ENCODE measurements around the gene KPNA1.
A peak's percentile ranks its signal among the peaks of the same experiment; 100 is the strongest.

The KPNA1 gene

GRCh38 chr3:122514123-122515019, at the start of gene KPNA1:
Gene KPNA1 (minus strand): TSS chr3:122514939. CDS start chr3:122496565, 18,374 bp downstream.
- DNase-seq, result peak; percentile 67

DNA sequence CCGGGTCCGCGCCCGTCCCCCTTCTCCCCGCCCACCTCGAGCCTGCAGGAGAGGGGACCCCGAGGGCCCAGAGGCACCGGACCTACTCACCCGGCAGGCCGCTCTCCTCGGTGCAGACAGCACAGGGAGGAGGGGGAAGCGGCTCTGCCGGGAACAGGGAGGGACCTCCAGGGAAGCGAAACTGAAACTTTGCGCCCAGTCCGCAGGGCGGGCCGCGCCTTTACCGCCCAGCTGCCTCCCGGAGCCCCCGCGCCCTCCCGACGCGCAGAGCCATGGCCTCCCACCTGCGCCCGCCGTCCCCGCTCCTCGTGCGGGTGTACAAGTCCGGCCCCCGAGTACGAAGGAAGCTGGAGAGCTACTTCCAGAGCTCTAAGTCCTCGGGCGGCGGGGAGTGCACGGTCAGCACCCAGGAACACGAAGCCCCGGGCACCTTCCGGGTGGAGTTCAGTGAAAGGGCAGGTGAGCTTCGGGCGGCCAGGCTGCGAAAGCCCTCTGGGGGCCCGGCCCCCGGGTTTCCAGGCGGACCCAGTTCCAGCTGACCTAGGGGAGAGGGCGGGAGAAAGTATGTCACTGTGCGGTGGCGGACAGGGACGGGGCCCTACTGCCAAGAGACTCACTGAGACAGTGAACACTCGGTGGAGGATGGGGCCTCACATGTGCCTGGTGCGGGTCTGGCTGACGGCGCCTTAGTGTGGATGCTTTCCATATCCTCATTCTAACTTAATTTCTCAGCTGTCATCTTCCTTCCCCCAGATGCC, 49.6 kb upstream of the KPNA1 start, which contains the start of the genes DTX3L and PARP9:
TSS of gene DTX3L (plus strand) at position 184 of the 758 bp plus-strand sequence. CDS start at position 273, 89 bp downstream.
TSS of gene PARP9 (minus strand) at position 146 of the 758 bp plus-strand sequence. CDS start 4,680 bp downstream, outside the sequence.
- peak; percentile 15 for DNase-seq

GRCh38 chr3:122563717-122564025, 48.9 kb upstream of the KPNA1 start:
- DNase-seq, result no peak

GRCh38 chr3:122562923-122563716, 48.4 kb upstream of the KPNA1 start:
- no peak for DNase-seq

- peak; percentile 32 for DNase-seq
These were observed 45.9 kb upstream of the KPNA1 start for GRCh38 chr3:122560680-122561079.

GRCh38 chr3:122559906-122560305, 45.2 kb upstream of the KPNA1 start:
- DNase-seq, result no peak

DNA sequence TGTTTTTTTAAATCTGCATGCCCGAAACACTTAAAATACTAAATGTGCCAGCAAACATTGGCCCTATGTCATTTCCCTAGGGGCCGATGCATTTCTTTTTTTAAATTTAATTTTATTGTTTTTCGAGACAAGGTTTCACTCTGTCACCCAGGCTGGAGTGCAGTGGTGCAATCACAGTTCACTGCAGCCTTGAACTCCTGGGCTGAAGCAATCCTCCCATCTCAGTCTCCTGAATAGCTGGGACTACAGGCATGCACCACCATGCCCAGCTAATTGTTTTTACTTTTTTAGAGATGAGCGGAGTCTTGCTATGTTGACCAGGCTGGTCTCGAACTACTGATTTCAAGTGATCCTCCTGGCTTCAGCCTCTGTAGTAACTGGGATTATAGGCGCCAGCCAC, 43.9 kb upstream of the KPNA1 start:
- no peak for DNase-seq

GRCh38 chr3:122557356-122557755, 42.6 kb upstream of the KPNA1 start:
- DNase-seq, result no peak

- no peak for DNase-seq
These were observed 40.7 kb upstream of the KPNA1 start for GRCh38 chr3:122555275-122556071.

- DNase-seq, result no peak
These were observed 38.4 kb upstream of the KPNA1 start for GRCh38 chr3:122553171-122553570.

DNA sequence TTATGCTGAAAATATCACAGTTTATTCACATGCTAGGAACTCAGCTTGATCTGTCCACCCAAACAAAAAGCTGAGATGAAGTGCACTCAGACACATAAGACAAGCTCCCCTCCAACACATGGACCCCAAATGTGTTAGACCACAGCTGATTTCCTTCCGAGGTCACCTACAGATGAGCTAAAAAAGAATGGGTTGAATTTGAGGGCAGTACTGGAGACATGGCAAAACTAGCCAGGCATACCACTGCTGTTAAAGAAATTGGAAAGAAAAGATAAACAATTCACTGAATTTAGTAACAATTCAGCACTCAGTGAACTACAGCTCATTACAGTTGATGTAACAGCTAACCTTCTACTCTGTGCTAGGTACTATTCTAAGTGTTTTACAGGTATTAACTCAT, 33.9 kb upstream of the KPNA1 start:
- no peak for DNase-seq

- no peak for DNase-seq
These were observed 33.3 kb upstream of the KPNA1 start for GRCh38 chr3:122548076-122548475.

- DNase-seq, result no peak
These were observed 31.4 kb upstream of the KPNA1 start for GRCh38 chr3:122546151-122546550.

DNA sequence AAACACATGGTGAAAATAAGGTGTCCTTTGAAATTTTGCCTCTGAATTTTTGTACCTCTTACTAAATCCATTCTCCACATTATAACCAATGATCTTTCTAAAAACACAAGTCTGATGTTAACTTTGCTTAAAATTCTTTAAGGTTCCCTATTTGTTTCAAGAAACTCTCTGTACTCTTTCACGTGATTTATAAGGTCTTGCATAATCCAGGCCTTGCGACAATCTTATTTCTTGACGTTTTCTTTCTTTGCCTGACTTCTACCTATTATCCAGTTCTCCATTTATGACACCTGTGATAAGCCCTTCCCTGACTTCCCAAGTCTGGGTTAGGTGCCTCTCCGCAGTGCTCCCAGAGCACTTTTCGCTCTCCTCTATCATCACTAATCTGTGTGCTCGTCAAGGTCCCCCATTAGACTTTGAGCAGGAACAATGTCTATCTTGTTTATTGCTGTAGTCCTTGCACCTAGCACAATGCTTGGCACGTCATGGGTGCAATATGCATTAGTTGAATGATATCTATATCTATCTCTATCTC, 24.3 kb upstream of the KPNA1 start:
- DNase-seq, result no peak

DNA sequence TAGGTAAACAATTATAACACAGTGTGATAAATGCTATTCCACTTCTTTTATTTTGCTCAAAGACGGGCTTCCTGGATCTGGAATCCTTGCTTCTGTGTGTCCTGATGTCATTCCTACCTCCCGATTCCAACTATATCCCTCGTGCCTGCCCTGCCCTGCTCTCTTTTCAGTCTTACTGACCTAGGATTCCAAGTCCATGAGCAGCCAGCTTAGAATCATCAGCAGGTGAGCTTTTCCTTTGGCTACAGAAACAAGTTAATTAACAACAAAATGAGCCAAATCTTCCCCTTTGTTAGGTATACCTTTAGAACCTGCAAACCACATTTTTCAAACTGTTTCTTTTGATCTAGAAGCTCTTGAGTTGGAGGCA, 21.9 kb upstream of the KPNA1 start:
- DNase-seq, result no peak

- no peak for DNase-seq
These were observed 21.4 kb upstream of the KPNA1 start for GRCh38 chr3:122535964-122536631.

DNA sequence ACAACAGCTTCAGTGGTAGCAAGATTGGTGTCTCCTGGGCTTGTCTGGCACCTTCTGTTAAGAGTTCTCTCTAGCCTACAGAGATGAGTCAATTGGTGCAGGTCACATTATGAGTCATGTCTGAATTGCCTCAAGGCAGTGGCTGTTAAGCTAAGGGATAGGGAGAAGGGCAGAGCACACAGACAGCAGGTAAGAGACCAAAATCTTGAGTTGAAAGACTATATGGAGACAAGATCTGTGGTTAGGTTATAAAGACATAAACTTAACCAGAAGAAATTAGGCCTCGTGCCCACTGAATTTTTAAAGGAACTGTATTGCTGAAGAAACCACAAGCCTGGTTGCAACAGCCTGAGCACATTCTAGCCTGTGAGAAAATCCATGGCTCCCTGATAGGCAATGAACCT, 19.2 kb upstream of the KPNA1 start:
- no peak for DNase-seq

- no peak for DNase-seq
These were observed 18.7 kb upstream of the KPNA1 start for GRCh38 chr3:122533480-122533879.

GRCh38 chr3:122530164-122530563, 15.4 kb upstream of the KPNA1 start:
- no peak for DNase-seq

DNA sequence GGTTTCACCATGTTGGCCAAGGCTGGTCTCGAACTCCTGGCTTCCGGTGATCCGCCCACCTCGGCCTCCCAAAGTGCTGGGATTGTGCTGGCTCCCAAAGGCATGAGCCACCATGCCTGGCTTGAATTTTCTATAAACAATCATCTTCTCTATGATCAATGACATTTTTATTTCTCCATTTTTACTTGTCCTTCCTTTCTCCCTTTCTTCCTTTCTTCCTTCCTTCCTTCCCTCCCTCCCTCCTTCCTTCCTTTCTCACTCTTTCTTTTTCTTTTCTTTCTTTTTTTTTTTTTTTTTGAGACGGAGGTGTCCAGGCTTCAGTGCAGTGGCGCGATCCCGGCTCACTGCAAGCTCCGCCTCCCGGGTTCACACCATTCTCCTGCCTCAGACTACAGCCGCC, 8.6 kb upstream of the KPNA1 start:
- DNase-seq, result no peak

GRCh38 chr3:122520861-122521260, 6.1 kb upstream of the KPNA1 start:
- DNase-seq, result no peak

Measured in NCI-H2081 treated with DMSO at 0.1 percent for 48 hours (cell line).